Osteoblast (primary cell): ENCODE results near the gene TENM4. TPM values are rescaled to one million over a fixed set of nuclear protein-coding genes. Genes with fewer than 3 reads are reported as not detected.

ENCODE experiments used
- DNase-seq: peaks from one replicate; pipeline ENCODE4 v3.0.0; 2011; ENCODE audit warnings: low spot score, mixed read lengths; ENCODE audit not compliant: insufficient read length; ENCODE audit errors: missing footprints
- H2AFZ ChIP-seq: 2 replicates; pipeline ENCODE4 v1.6.0; 2011; ENCODE audit warnings: mild to moderate bottlenecking, low read length
- H3K27ac ChIP-seq: 2 replicates; pipeline ENCODE4 v1.5.1; 2011; ENCODE audit warnings: mild to moderate bottlenecking, low read depth, low read length, moderate library complexity
- H3K27me3 ChIP-seq: 2 replicates; pipeline ENCODE4 v1.6.0; 2012; ENCODE audit warnings: mild to moderate bottlenecking, control low read depth, inconsistent platforms, low read length, moderate library complexity; ENCODE audit not compliant: insufficient read depth
- H3K36me3 ChIP-seq: 2 replicates; pipeline ENCODE4 v1.5.1; 2011; ENCODE audit warnings: mild to moderate bottlenecking, low read length, control low read depth, moderate library complexity; ENCODE audit not compliant: insufficient read depth
- H3K4me1 ChIP-seq: 2 replicates; pipeline ENCODE4 v1.5.1; 2011; ENCODE audit warnings: mild to moderate bottlenecking, low read length, control low read depth, moderate library complexity; ENCODE audit not compliant: insufficient read depth
- H3K4me2 ChIP-seq: 2 replicates; pipeline ENCODE4 v1.6.0; 2011; ENCODE audit warnings: mild to moderate bottlenecking, low read length; ENCODE audit not compliant: insufficient read depth
- H3K4me3 ChIP-seq: fragments of 200-600 bp; sonication (generic); 3 replicates; pipeline ENCODE4 v1.5.1; 2012; ENCODE audit warnings: mild to moderate bottlenecking, low read length, inconsistent platforms; ENCODE audit not compliant: insufficient read depth
- H3K79me2 ChIP-seq: 2 replicates; pipeline ENCODE4 v1.6.0; 2012; ENCODE audit warnings: mild to moderate bottlenecking, low read length, control low read depth, inconsistent platforms; ENCODE audit not compliant: insufficient read depth
- H3K9me3 ChIP-seq: 2 replicates; pipeline ENCODE4 v1.5.1; 2011; ENCODE audit warnings: low read depth, low read length, control low read depth
- H4K20me1 ChIP-seq: 2 replicates; pipeline ENCODE4 v1.6.0; 2012; ENCODE audit warnings: mild to moderate bottlenecking, low read length, control low read depth; ENCODE audit not compliant: insufficient read depth
- CTCF ChIP-seq: IDR thresholded peaks from 2 replicates; pipeline ENCODE4 v1.5.1; 2011; ENCODE audit warnings: mild to moderate bottlenecking, low read depth, low read length, moderate library complexity; ENCODE audit errors: extremely low read depth
- total RNA-seq: library from RNA; depleted of rRNA; stranded (reverse); fragments of >200 nt; gene quantifications from 2 replicates; pipeline ENCODE4 v1.2.3, GENCODE V29; 2012

Gene TENM4
- total RNA-seq, 1 donor, result 63.3 TPM

GRCh38 chr11:79128291-79128690 is 312.5 kb downstream of the TENM4 start:
- H2AFZ ChIP-seq, result no peak overlapping the region
- H3K27me3 ChIP-seq, result no peaks in the 10 kb centered on the region
- no peaks in the 10 kb centered on the region for H3K79me2 ChIP-seq
- no peaks in the 10 kb centered on the region for H3K9me3 ChIP-seq
- no peak for DNase-seq
- no peaks in the 10 kb centered on the region for H3K36me3 ChIP-seq
- H3K4me2 ChIP-seq, result no peak overlapping the region
- no peak overlapping the region for H3K27ac ChIP-seq
- no peaks in the 10 kb centered on the region for H4K20me1 ChIP-seq
- no peak overlapping the region for H3K4me3 ChIP-seq
- H3K4me1 ChIP-seq, result no peaks in the 10 kb centered on the region
- TF ChIP-seq CTCF, result no peak

DNA sequence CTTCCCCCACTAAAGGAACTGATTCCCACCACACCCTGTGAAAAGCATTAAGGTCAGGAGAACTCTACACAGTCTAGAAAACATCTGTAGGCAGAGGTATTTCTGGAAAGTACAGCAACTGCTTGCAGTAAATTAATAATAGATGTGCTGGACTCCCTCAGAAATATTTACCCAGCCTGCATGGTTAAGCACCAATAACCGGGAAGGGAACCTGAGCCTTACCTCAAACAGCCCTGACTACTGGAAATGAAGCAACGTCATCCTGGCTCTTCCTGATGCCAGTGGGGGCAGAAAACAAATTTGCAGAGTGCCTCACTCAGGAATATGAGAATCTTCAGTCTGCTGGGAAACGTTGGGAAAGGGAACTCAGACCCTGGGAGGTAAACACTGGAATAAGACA is 318.1 kb downstream of the TENM4 start:
- H4K20me1 ChIP-seq, result no peaks in the 10 kb centered on the region
- H3K36me3 ChIP-seq, result no peaks in the 10 kb centered on the region
- TF ChIP-seq CTCF, result no peak
- no peak overlapping the region for H3K4me3 ChIP-seq
- no peak overlapping the region for H2AFZ ChIP-seq
- H3K27ac ChIP-seq, result no peak overlapping the region
- no peak overlapping the region for H3K4me2 ChIP-seq
- no peak for DNase-seq
- no peaks in the 10 kb centered on the region for H3K27me3 ChIP-seq
- H3K4me1 ChIP-seq, result no peaks in the 10 kb centered on the region
- no peaks in the 10 kb centered on the region for H3K9me3 ChIP-seq
- no peaks in the 10 kb centered on the region for H3K79me2 ChIP-seq

- no peak overlapping the region for H3K4me2 ChIP-seq
- no peak overlapping the region for H3K4me3 ChIP-seq
- DNase-seq, result no peak
- H3K27ac ChIP-seq, result no peak overlapping the region
- H3K79me2 ChIP-seq, result no peaks in the 10 kb centered on the region
- no peaks in the 10 kb centered on the region for H4K20me1 ChIP-seq
- H3K4me1 ChIP-seq, result no peaks in the 10 kb centered on the region
- TF ChIP-seq CTCF, result no peak
- no peak overlapping the region for H2AFZ ChIP-seq
- no peaks in the 10 kb centered on the region for H3K27me3 ChIP-seq
- H3K9me3 ChIP-seq, result no peaks in the 10 kb centered on the region
- H3K36me3 ChIP-seq, result no peaks in the 10 kb centered on the region
Measured at GRCh38 chr11:79121351-79121750, 319.5 kb downstream of the TENM4 start.

DNA sequence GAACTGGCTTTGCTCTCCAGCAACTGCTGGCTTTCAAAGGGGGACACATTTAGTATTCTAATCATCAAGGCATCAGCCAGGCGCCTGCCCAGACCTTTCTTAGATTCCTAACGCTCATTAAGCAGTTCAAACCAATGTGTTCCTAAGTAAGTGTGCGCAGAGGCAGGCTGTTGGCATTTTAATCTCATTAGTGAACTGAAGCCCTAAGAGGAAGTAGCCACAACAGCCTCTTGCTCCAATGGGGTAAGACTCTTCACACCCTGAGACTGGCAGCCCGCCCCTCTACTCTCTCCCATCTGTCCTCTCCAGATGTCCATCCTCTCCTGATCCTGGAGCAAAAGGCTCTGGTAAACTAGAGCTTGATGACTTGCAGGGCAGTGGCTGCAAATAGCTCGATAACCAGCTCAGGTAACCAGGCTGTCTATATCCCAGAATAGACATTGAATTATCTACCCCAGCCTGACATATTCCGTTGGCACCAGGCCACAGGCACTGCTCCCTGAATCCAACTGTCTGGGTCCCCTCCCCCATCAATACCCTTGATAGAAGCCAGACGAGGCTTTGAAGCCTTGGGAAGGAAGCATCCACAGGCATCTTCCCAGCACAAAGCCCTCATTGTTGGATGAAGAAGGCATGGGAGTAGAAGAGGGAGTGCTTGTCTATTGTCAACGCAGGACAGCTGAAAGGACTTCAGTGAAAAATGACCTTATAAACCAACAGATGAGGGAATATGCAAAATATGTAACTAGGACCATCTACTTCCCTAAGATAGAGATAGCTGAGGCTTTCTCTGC is 321.1 kb downstream of the TENM4 start:
- Histone ChIP-seq H3K79me2 (no peaks in the 10 kb centered on the region), H3K4me2 (no peak overlapping the region), H3K4me1 (no peaks in the 10 kb centered on the region), H4K20me1 (no peaks in the 10 kb centered on the region), H3K36me3 (no peaks in the 10 kb centered on the region), H3K9me3 (no peaks in the 10 kb centered on the region), H3K27ac (no peak overlapping the region), H2AFZ (no peak overlapping the region), H3K4me3 (no peak overlapping the region), H3K27me3 (no peaks in the 10 kb centered on the region)
- no peak for TF ChIP-seq CTCF
- no peak for DNase-seq
